Rectal smooth muscle tissue (tissue), 1 donor: ENCODE measurements around the gene POM121L2.

ENCODE experiments used
- H3K27ac ChIP-seq: one replicate; pipeline ENCODE4 v1.7.0; 2013; ENCODE audit warnings: low read depth, low read length, inconsistent platforms
- H3K27me3 ChIP-seq: one replicate; pipeline ENCODE4 v1.7.0; 2013; ENCODE audit warnings: low read length; ENCODE audit not compliant: control insufficient read depth, insufficient read depth
- H3K36me3 ChIP-seq: one replicate; pipeline ENCODE4 v1.7.0; 2013; ENCODE audit warnings: low read length; ENCODE audit not compliant: control insufficient read depth, insufficient read depth
- H3K4me1 ChIP-seq: one replicate; pipeline ENCODE4 v1.7.0; 2013; ENCODE audit warnings: low read length; ENCODE audit not compliant: control insufficient read depth, insufficient read depth
- H3K4me3 ChIP-seq: one replicate; pipeline ENCODE4 v1.7.0; 2013; ENCODE audit warnings: low read length
- H3K9ac ChIP-seq: one replicate; pipeline ENCODE4 v1.7.0; 2013; ENCODE audit warnings: low read length

The POM121L2 gene

GRCh38 chr6:27312950-27313271 is 838 bp upstream of the POM121L2 start:
- Histone ChIP-seq H3K27me3 (peaks cover 8% of the 10 kb centered on the region), H3K4me3 (peak overlapping the region; percentile 75), H3K4me1 (no peaks in the 10 kb centered on the region), H3K27ac (no peak overlapping the region), H3K36me3 (no peaks in the 10 kb centered on the region), H3K9ac (no peak overlapping the region)

DNA sequence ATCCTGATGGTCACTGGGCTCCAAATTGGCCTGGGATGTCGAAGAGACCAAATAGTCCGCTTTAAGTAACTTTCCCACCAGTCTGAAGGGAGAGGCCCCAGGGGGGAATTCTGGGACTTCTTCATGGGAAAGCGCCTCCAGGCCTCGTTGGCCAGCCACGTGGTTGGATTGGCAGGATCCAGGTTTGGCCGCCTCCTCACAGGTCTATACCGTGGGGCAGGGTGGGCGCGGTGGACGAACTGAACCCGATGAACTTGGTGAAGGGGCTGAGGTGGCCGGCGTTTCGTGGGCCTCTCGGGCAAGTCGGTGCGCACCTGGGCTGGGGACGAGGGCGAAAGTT is 297 bp downstream of the POM121L2 start:
- H3K9ac ChIP-seq: no peak overlapping the region
- H3K27me3 ChIP-seq: peaks cover 8% of the 10 kb centered on the region

DNA sequence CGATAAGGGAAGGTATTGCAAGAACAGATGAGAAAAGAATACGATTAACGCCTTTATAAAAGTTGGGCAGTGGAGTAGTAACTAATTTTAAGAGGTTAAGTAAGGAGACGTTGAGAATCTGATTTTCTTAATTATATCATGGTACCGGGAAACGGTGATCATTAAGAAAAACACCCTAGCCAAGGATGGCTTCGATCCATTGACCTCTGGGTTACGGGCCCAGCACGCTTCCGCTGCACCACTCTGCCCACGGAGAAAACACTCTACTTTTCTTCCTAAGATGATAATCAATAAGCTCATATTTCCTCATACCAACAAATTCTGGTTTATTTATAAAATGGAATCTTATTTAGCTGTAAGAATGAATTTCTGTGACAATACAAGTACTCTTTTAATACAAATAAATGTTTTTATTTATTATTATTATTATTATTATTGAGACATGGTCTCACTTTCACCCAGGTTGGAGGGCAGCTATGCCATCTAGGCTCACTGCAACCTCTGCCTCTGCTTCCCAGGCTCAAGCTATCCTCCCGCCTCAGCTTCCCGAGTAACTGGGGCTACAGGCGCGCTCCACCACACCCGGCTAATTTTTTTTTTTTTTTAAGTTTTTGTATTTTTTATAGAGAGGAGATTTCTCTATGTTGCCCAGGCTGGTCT is 8.3 kb downstream of the POM121L2 start:
- Histone ChIP-seq H3K36me3 (no peaks in the 10 kb centered on the region), H3K9ac (no peak overlapping the region), H3K27ac (no peak overlapping the region), H3K4me3 (no peak overlapping the region), H3K4me1 (no peaks in the 10 kb centered on the region), H3K27me3 (no peaks in the 10 kb centered on the region)

More for the DNA sequence above, 297 bp downstream of the POM121L2 start:
- peak overlapping the region; percentile 75 for H3K4me3 ChIP-seq
- H3K27ac ChIP-seq: no peak overlapping the region
- no peaks in the 10 kb centered on the region for H3K4me1 ChIP-seq
- no peaks in the 10 kb centered on the region for H3K36me3 ChIP-seq

DNA sequence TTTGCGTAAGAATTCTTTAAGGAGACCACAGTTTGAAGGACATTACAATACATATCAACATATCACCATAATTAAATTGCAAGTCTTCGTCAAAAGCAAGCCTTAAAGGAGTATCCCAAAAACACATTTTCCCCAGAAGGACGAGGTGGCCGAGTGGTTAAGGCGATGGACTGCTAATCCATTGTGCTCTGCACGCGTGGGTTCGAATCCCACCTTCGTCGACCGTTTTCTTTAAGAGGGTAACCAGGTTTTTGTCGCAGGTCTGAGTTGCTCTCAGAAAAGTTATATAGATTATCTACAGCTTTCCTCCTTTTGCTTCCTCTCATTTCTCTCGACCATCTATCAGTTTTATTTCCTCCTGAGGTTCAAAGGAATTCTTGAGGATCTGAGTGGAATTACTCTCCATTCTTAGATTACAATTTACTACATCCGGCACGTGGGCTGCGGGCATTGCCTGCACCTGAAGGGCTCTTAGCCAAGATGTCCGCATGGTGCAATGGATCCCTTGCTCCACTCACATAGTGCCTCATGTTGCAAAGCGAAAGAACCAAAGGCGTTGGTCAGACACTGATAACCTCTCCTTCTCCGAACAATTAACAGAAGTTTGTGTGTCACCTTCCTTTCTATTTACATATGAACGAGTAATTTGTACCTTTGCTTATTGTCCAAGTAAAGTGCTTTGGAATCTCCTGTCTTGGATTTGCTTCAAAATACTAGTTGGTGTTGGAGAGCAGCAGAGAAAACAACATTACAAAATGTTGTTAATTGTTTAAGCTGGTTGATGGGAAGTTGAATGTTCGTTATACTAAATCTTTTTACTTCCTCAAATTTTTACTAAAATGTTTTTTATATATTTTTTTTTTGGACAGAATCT is 14.0 kb downstream of the POM121L2 start:
- Histone ChIP-seq H3K9ac (no peak overlapping the region), H3K27ac (no peak overlapping the region), H3K4me1 (no peaks in the 10 kb centered on the region), H3K4me3 (no peak overlapping the region), H3K36me3 (no peaks in the 10 kb centered on the region), H3K27me3 (peaks cover 13% of the 10 kb centered on the region)

GRCh38 chr6:27297484-27297856 is 14.6 kb downstream of the POM121L2 start:
- Histone ChIP-seq H3K27me3 (peaks cover 13% of the 10 kb centered on the region), H3K27ac (no peak overlapping the region)

DNA sequence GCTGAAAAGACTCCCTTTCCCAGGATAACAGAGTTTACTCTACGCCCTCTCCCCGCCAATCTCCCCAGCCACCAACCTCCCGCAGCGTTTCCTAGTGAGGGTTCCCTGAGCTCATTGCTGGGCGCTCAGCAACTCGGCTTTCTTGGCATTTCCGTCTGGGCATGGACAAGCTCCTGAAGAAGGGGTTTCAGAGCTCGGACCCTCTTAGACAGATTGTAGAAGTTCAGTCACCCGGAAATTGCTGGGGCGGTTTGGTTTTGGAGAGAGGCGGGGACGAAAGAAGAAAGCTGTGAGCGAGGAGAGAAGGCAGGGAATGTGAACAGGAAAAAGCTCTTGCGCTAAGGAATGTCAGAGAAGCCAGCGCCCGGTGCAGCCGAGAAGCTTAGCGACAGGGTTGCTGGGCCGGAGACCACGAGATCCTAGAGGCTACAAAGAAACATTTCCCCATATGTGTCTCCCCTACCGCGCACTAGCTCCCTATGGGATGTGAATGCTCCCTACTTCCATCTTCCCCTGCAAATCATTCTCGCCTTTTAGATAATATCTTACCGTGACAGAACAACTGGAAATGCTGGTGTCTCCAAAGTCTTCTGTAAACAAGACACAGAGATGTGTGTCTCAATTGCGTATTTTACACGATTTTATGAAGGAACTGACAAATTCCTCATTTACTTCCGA is 15.8 kb downstream of the POM121L2 start:
- Histone ChIP-seq H3K4me1 (no peaks in the 10 kb centered on the region), H3K9ac (no peak overlapping the region), H3K4me3 (no peak overlapping the region), H3K27me3 (peaks cover 19% of the 10 kb centered on the region), H3K36me3 (no peaks in the 10 kb centered on the region), H3K27ac (no peak overlapping the region)

More at GRCh38 chr6:27297484-27297856, 14.6 kb downstream of the POM121L2 start:
- Histone ChIP-seq H3K4me1 (no peaks in the 10 kb centered on the region), H3K4me3 (no peak overlapping the region), H3K9ac (no peak overlapping the region), H3K36me3 (no peaks in the 10 kb centered on the region)

DNA sequence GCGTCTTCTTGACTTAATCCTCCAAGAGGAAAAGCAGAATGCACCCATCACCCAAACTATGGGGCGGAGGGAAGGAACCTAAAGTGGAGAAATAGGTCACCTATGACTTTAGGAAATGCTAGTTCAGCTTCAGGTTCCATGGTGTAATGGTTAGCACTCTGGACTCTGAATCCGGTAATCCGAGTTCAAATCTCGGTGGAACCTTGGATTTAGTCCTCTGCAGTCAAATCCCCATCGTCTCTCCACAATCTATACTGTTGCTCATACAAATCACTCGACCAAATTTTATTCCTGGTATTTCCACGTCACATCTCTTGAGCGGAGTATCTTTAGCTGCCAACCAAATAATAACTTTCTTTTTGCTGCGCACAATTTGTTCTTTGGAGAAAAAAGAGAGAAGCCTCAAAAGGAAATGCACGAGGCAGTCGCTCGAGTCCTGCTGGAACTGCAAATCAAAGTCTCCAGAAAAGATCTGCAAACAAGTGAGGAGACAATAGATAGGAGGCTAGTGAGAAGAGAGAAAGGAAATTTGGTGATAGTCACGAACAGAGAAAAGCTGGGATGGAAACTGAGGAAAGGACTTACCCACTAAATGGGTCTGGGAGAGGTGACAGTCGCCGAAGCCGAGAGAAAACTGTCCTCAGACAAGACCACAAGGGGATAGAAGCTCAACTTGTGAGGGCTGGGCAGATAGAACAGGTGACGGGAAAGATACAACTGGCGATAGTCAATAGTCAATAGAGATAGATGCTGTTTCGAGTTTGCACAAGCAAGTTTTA is 16.6 kb downstream of the POM121L2 start:
- no peaks in the 10 kb centered on the region for H3K4me1 ChIP-seq
- no peak overlapping the region for H3K4me3 ChIP-seq
- peaks cover 26% of the 10 kb centered on the region for H3K27me3 ChIP-seq

DNA sequence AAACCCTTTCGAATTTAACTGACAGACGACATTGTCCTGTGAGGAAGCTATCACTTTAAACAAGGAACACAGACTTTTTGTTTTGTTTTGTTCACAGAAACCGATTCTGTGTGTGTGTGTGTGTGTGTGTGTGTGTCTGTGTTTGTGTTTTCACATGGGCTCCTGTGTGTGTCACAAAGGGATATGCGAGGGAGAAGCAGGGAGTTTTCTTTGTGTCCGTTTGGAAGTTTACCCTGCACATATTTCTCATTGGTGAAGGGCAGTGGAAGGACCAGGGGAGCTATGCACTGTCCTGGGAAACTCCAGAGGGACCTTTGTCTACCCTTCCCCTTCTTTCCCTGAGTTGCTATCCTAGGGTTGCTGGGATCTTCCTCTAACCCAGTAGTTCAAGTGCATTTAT is 17.7 kb downstream of the POM121L2 start:
- no peak overlapping the region for H3K9ac ChIP-seq
- no peak overlapping the region for H3K4me3 ChIP-seq
- peaks cover 32% of the 10 kb centered on the region for H3K27me3 ChIP-seq
- H3K4me1 ChIP-seq: no peaks in the 10 kb centered on the region
- no peaks in the 10 kb centered on the region for H3K36me3 ChIP-seq
- no peak overlapping the region for H3K27ac ChIP-seq

More for the DNA sequence above, 16.6 kb downstream of the POM121L2 start:
- Histone ChIP-seq H3K36me3 (no peaks in the 10 kb centered on the region), H3K9ac (no peak overlapping the region), H3K27ac (no peak overlapping the region)

- H3K36me3 ChIP-seq: no peaks in the 10 kb centered on the region
- H3K27me3 ChIP-seq: peaks cover 35% of the 10 kb centered on the region
- H3K9ac ChIP-seq: no peak overlapping the region
- no peak overlapping the region for H3K4me3 ChIP-seq
- H3K4me1 ChIP-seq: no peaks in the 10 kb centered on the region
- H3K27ac ChIP-seq: no peak overlapping the region
These were observed 18.5 kb downstream of the POM121L2 start for GRCh38 chr6:27293436-27294098.

DNA sequence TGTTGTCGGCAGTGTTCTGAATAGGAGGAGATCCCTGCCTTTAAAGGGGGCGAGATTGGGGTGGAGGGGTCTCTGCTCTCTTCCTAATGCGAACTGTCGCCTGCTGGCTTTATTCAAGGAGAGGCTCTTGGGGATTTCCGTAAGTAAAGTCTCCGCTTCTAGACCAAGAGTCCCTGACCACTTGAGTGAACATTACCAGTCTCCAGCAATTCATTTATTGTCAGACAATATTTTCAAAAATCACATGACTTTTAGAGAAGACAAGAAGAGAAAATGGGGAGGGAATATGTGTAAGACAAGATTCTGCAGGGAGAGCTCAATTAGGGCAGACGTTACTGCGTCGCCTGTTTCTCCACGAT is 21.2 kb downstream of the POM121L2 start:
- Histone ChIP-seq H3K4me1 (no peaks in the 10 kb centered on the region), H3K9ac (no peak overlapping the region), H3K27ac (no peak overlapping the region), H3K36me3 (no peaks in the 10 kb centered on the region), H3K4me3 (no peak overlapping the region), H3K27me3 (peaks cover 31% of the 10 kb centered on the region)

DNA sequence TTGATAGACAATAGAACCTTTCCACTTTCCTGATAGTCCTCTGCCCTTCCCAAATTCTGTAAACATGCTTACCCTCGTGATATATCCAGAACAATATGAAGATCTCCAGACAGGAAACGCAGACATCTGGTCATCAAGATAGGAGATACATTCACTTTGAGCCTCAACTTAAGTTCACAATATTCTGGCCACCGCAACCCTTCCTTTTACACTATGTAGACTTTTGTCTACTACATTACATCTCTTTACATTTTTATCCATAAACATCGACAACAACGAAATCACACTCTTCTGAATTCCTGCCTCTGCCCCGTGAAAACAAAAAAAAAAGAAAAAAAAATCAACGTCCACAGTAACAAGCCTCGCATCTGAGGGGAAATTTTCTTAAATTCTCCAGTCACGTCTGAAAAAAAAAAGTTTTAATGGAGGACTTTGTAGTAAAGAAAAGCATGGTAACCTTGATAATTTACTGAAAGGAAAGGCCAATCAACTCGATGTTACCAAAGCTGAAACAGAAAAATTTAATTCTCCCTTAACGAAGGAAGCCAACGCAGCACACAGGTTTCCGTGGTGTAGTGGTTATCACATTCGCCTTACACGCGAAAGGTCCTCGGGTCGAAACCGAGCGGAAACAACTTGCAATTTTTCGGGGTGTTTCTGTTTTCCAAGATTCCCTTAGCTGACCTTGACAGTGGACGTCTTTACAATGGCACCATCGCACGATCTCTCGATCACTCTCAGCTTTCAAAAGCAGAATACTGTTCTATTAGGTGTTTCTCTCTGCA is 21.8 kb downstream of the POM121L2 start:
- H3K27ac ChIP-seq: no peak overlapping the region
- no peak overlapping the region for H3K9ac ChIP-seq
- peaks cover 28% of the 10 kb centered on the region for H3K27me3 ChIP-seq
- H3K36me3 ChIP-seq: no peaks in the 10 kb centered on the region
- H3K4me3 ChIP-seq: no peak overlapping the region
- H3K4me1 ChIP-seq: no peaks in the 10 kb centered on the region
